Erythroblast (primary cell): ENCODE data around the gene CPLX1.

Source experiments
- GATA1 ChIP-seq: IDR thresholded peaks from 2 replicates; pipeline ENCODE4 v1.6.1; 2011; ENCODE audit warnings: low read depth, mild to moderate bottlenecking, control low read depth, low read length, moderate library complexity
- POLR2A ChIP-seq: IDR thresholded peaks from 2 replicates; pipeline ENCODE4 v1.6.1; 2011; ENCODE audit warnings: mild to moderate bottlenecking, low read length

- TF ChIP-seq POLR2A, result no peak
- TF ChIP-seq GATA1, result no peak
Measured at GRCh38 chr4:836003-836511, 10.1 kb upstream of the CPLX1 start.
